Heart left ventricle (tissue), 16 donors: ENCODE data around the gene GFRAL. TPM values are rescaled to one million over a fixed set of nuclear protein-coding genes. Genes with fewer than 3 reads are reported as not detected.
A peak's percentile ranks its signal among the peaks of the same experiment; 100 is the strongest.

ENCODE experiments used
- ATAC-seq, 4 donors: fragments of 200-7000 bp; cut with Tn5 transposase; one replicate each; pipeline ENCODE4 v1.9.1; 2020 to 2022; ENCODE audit warnings: moderate library complexity in 4 of 4, mild to moderate bottlenecking in 3 of 4, moderate number of reproducible peaks in 1 of 4
- DNase-seq, 5 donors: peaks; one replicate each; pipeline ENCODE4 v3.0.0-alpha.2; 2020
- H3K27ac ChIP-seq, 12 donors: fragments of 200-600 bp; sonication (generic) in 4 of 12; one replicate each; pipeline versions ENCODE4 v1.5.0 to v1.8.0; 2016 to 2022; ENCODE audit warnings: mild to moderate bottlenecking in 2 of 12
- H3K27me3 ChIP-seq, 9 donors: fragments of 200-600 bp; sonication (generic) in 2 of 9; one replicate each; pipeline versions ENCODE4 v1.5.1 to v1.8.0; 2016 to 2022; ENCODE audit warnings: mild to moderate bottlenecking in 3 of 9
- H3K36me3 ChIP-seq, 9 donors: fragments of 200-600 bp; sonication (generic) in 2 of 9; one replicate each; pipeline versions ENCODE4 v1.5.0 to v1.8.0; 2018 to 2022; ENCODE audit warnings: mild to moderate bottlenecking in 2 of 9
- H3K4me1 ChIP-seq, 12 donors: fragments of 200-600 bp; sonication (generic) in 4 of 12; one replicate each; pipeline versions ENCODE4 v1.5.0 to v1.8.0; 2016 to 2022; ENCODE audit warnings: mild to moderate bottlenecking in 3 of 12
- H3K4me3 ChIP-seq, 12 donors: fragments of 200-600 bp; sonication (generic) in 4 of 12; one replicate each; pipeline versions ENCODE4 v1.5.0 to v1.8.0; 2017 to 2022; ENCODE audit warnings: mild to moderate bottlenecking in 9 of 12, moderate library complexity in 4 of 12
- H3K9me3 ChIP-seq, 12 donors: fragments of 200-600 bp; sonication (generic) in 4 of 12; one replicate each; pipeline versions ENCODE4 v1.5.0 to v1.8.0; 2016 to 2022; ENCODE audit warnings: mild to moderate bottlenecking in 1 of 12
- POLR2A ChIP-seq, 2 donors: fragments of 450-650 bp; IDR thresholded peaks; one replicate each; pipeline ENCODE4 v1.6.1; 2017; ENCODE audit warnings: antibody characterized with exemption in 2 of 2, mild to moderate bottlenecking in 2 of 2, moderate library complexity in 2 of 2
- WGBS, 4 donors: extraction: QIAGEN DNeasy Blood & Tissue Kit in 2 of 4; methylation state at CpG; one replicate each; pipeline versions ENCODE4 v1.1.5 to v1.1.7; 2013 to 2018; 5-methylcytosine and 5-hydroxymethylcytosine counted together
- intact Hi-C, 10 donors: fragments of 100-400 bp; cut with DNase I; formaldehyde crosslinking; loops; one replicate each; pipeline versions ENCODE4 v1.11.1 to v1.14.2; 2022
- polyA plus RNA-seq, 2 donors: library from polyadenylated mRNA; stranded (reverse); fragments of 200-250 nt; gene quantifications; one replicate each; pipeline ENCODE4 v1.2.3, GENCODE V29; 2013
- total RNA-seq, 9 donors: library from RNA; depleted of rRNA in 2 of 9; stranded (reverse); fragments of >200 nt in 2 of 9; fragmentation: NEBNext Ultra II Directional in 3 of 9; extraction: Animal tissue kit (Norgen Biotek cat#: 25700) in 3 of 9; gene quantifications; one replicate each; pipeline versions ENCODE4 v1.1.0 to v1.2.4, GENCODE V29; 2016 to 2023
- TF ChIP-seq, protein P1 (sequence below), 12 donors: fragments of 200-600 bp; sonication (generic) in 4 of 12; IDR thresholded peaks; one replicate each; pipeline versions ENCODE4 v1.5.0 to v1.8.0; 2018 to 2022; ENCODE audit warnings: antibody characterized with exemption in 12 of 12, mild to moderate bottlenecking in 5 of 12
- donor health status: ischemic (EF 13 %, LVEDD 7.1; RV severe dilation, severe dysfunction).
- donor health status: healthy with polysubstance abuse.
- donor health status: DM: no; HTN: yes; CAD: no.
- donor health status: DM: no; HTN: no; CAD: no.
- donor health status: ischemic (EF 25% LVEDD 6.9; RV normal size, moderate dysfunction).
- donor health status: ischemic (EF 25% LVEDD 5.7; RV mildly dilated, moderate dysfunction).
- donor health status: healthy.
- donor health status: DM: yes; HTN: yes; CAD: no.
- donor health status: ischemic (EF 35%, LVEDD 5.7; RV mildly dilated, moderate dysfunction).
- donor health status: nonischemic (EF 11% LVEDD 7.7; RV severe dilation, severe dysfunction).
- donor health status: DM: yes; HTN: yes; CAD: no.
- donor health status: PGD.
- donor health status: ischemic (EF 29% LVEDD 5.4; RV normal size, mild dysfunction).
- donor health status: nonischemic (EF 23%, LVEDD 6.1; RV moderate dilation, normal function).

Gene GFRAL
- total and polyA plus RNA-seq, 11 donors = not detected

DNA sequence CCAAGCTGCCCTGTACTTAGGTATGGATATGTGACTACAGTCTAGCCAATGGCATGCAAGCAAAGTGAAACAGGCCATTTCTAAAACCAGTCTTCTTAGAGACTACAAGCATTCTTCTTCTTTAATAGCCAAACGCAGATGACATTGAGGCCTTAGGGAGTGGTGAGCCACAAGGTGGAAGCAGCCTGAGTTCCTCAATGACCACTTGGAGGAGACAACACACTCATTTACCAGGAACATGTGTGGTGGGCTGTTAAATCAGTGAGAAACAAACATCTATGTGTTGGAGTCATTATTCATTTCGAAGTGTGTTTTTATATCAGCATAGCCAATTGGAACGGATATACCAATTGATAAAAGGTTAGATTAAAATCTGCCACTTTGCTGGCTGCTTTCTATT, 122.0 kb downstream of the GFRAL start:
- intact Hi-C loops = loop anchor here (2.0 to 10.0 kb wide), 9 partner anchors 174 to 846 kb away; no protein-coding TSS in a partner anchor
- Histone ChIP-seq H3K27me3 (no peaks in the 10 kb centered on the region), H3K4me1 (peaks cover 0 to 12% (median 0%) of the 10 kb centered on the region in 12 donors), H3K9me3 (no peaks in the 10 kb centered on the region), H3K36me3 (no peaks in the 10 kb centered on the region), H3K27ac (peak overlapping the region in 6 of 12 donors; percentile 1 to 55 (median 22)), H3K4me3 (no peak overlapping the region)
- DNase-seq = no peak
- TF ChIP-seq, protein P1, sequence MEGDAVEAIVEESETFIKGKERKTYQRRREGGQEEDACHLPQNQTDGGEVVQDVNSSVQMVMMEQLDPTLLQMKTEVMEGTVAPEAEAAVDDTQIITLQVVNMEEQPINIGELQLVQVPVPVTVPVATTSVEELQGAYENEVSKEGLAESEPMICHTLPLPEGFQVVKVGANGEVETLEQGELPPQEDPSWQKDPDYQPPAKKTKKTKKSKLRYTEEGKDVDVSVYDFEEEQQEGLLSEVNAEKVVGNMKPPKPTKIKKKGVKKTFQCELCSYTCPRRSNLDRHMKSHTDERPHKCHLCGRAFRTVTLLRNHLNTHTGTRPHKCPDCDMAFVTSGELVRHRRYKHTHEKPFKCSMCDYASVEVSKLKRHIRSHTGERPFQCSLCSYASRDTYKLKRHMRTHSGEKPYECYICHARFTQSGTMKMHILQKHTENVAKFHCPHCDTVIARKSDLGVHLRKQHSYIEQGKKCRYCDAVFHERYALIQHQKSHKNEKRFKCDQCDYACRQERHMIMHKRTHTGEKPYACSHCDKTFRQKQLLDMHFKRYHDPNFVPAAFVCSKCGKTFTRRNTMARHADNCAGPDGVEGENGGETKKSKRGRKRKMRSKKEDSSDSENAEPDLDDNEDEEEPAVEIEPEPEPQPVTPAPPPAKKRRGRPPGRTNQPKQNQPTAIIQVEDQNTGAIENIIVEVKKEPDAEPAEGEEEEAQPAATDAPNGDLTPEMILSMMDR (IDR thresholded peaks at IDR 0.05) = peak in 3 of 12 donors; percentile 10 to 35 (median 30)
- no peak for TF ChIP-seq POLR2A (IDR thresholded peaks at IDR 0.05)
- 64 to 72% (median 68%) methylated on average over 3 of the region's 3 CpGs for WGBS, 4 donors
- peak in 2 of 4 donors; percentile 38 to 52 for ATAC-seq

- Histone ChIP-seq H3K4me3 (no peak overlapping the region), H3K27me3 (no peaks in the 10 kb centered on the region), H3K4me1 (peaks cover 0 to 12% (median 0%) of the 10 kb centered on the region in 12 donors), H3K36me3 (no peaks in the 10 kb centered on the region), H3K9me3 (no peaks in the 10 kb centered on the region), H3K27ac (peak overlapping the region in 6 of 12 donors; percentile 17 to 66 (median 38))
- DNase-seq (no peak), ATAC-seq (peak in 2 of 4 donors; percentile 38 to 48)
- WGBS, 4 donors = 25 to 48% (median 36%) methylated on average over 2 of the region's 2 CpGs
- TF ChIP-seq, protein P1 (IDR thresholded peaks at IDR 0.05) = no peak
- no peak for TF ChIP-seq POLR2A (IDR thresholded peaks at IDR 0.05)
- intact Hi-C loops = loop anchor here in 1 of 10 donors (10.0 kb wide), 1 partner anchor 125 kb away; the partner anchor contains the start of gene HMGCLL1
Measured at GRCh38 chr6:55450005-55450404, 122.7 kb downstream of the GFRAL start.

Other genes with a start within 250 kb of the GFRAL start
- not detected for gene HCRTR2, start 153.0 kb upstream of the GFRAL start, total RNA-seq
- gene HCRTR2, start 153.0 kb upstream of the GFRAL start, polyA plus RNA-seq = under 1 TPM in 1 of 2 donors, not detected in 1; 0.08 TPM